Upper lobe of left lung (tissue), 4 donors: Measurements from ENCODE around the gene SNAI1.

Experiments used
- EP300 ChIP-seq, 4 donors: sonication (generic); formaldehyde crosslinking; IDR thresholded peaks; one replicate each; pipeline ENCODE4 v1.5.1; 2017; ENCODE audit warnings: antibody characterized with exemption in 4 of 4, control low read depth in 2 of 4
- POLR2A ChIP-seq, 4 donors: fragments of 450-650 bp; IDR thresholded peaks; one replicate each; pipeline ENCODE4 v1.5.1; 2016 to 2017; ENCODE audit warnings: antibody characterized with exemption in 4 of 4, mild to moderate bottlenecking in 2 of 4
- TF ChIP-seq, protein P1 (sequence below), 6 experiments: fragments of 450-650 bp in 4 of 6; fragments of 200-600 bp in 2 of 6; sonication (generic) in 2 of 6; IDR thresholded peaks; one replicate each; pipeline ENCODE4 v1.5.1; 2016 to 2019; ENCODE audit warnings: antibody characterized with exemption in 6 of 6

DNA sequence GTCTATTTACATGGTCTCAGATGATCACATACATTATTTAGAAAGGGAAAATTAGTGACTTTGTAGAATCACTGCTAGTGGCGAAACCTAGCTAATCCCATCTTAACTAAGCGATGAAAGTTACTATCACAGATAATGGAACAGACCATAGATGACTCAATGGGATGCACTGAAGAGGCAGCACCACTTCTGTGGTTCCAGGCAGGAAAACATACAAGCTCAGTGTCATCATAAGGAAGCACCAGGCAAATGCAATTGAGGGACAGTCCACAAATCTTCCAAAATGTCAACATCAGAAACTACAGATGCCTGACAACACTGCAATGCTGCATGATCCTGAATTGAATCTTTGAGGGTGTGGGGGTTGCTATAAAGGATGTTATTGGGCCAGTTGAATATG, 15.9 kb upstream of the SNAI1 start:
- TF ChIP-seq POLR2A (IDR thresholded peaks at IDR 0.05) (no peak), EP300 (IDR thresholded peaks at IDR 0.05) (no peak)
- TF ChIP-seq, protein P1, sequence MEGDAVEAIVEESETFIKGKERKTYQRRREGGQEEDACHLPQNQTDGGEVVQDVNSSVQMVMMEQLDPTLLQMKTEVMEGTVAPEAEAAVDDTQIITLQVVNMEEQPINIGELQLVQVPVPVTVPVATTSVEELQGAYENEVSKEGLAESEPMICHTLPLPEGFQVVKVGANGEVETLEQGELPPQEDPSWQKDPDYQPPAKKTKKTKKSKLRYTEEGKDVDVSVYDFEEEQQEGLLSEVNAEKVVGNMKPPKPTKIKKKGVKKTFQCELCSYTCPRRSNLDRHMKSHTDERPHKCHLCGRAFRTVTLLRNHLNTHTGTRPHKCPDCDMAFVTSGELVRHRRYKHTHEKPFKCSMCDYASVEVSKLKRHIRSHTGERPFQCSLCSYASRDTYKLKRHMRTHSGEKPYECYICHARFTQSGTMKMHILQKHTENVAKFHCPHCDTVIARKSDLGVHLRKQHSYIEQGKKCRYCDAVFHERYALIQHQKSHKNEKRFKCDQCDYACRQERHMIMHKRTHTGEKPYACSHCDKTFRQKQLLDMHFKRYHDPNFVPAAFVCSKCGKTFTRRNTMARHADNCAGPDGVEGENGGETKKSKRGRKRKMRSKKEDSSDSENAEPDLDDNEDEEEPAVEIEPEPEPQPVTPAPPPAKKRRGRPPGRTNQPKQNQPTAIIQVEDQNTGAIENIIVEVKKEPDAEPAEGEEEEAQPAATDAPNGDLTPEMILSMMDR (IDR thresholded peaks at IDR 0.05): no peak
